GM12864 (cell line): ENCODE data around the gene THAP8.

Experiments used
- DNase-seq: peaks from one replicate; pipeline ENCODE4 v3.0.0-alpha.2; 2011; ENCODE audit warnings: low read depth
- H3K4me3 ChIP-seq: 2 replicates; pipeline ENCODE4 v1.5.1; 2011; ENCODE audit warnings: mild to moderate bottlenecking, low read depth, low read length, control low read depth
- CTCF ChIP-seq: IDR thresholded peaks from 2 replicates; pipeline ENCODE4 v1.5.1; 2011; ENCODE audit warnings: low read depth, mild to moderate bottlenecking, moderate library complexity, low read length, control low read depth, inconsistent platforms; ENCODE audit errors: missing control alignments

The THAP8 gene

GRCh38 chr19:36058481-36059179 is 4.5 kb upstream of the THAP8 start:
- H3K4me3 ChIP-seq = no peak overlapping the region
- no peak for DNase-seq
- TF ChIP-seq CTCF = no peak

GRCh38 chr19:36054733-36055686 is 925 bp upstream of the THAP8 start, which contains the start of gene WDR62:
Gene WDR62, plus strand, starts transcription at chr19:36054897. Its CDS starts 75 bp downstream, at chr19:36054972.
- TF ChIP-seq CTCF = no peak
- peak; percentile 58 for DNase-seq

GRCh38 chr19:36051637-36052036 is 2.4 kb downstream of the THAP8 start:
- no peak for TF ChIP-seq CTCF
- DNase-seq = no peak
- no peak overlapping the region for H3K4me3 ChIP-seq

More at GRCh38 chr19:36054733-36055686, 925 bp upstream of the THAP8 start, which contains the start of gene WDR62:
- H3K4me3 ChIP-seq = peak within 1 kb of the TSS; percentile 59

- no peak overlapping the region for H3K4me3 ChIP-seq
- DNase-seq = no peak
- TF ChIP-seq CTCF = no peak
These were observed 2.8 kb downstream of the THAP8 start for GRCh38 chr19:36051236-36051635.

GRCh38 chr19:36049080-36049698 is 4.9 kb downstream of the THAP8 start:
- TF ChIP-seq CTCF = no peak
- no peak for DNase-seq
- no peak overlapping the region for H3K4me3 ChIP-seq

GRCh38 chr19:36047835-36048234 is 6.2 kb downstream of the THAP8 start:
- no peak for DNase-seq
- TF ChIP-seq CTCF = no peak

More at GRCh38 chr19:36047835-36048234, 6.2 kb downstream of the THAP8 start:
- no peak overlapping the region for H3K4me3 ChIP-seq
